Activated effector memory CD4-positive, alpha-beta T cell treated with Interleukin-2 at 50 U/mL for 16 hours (primary cell): Measurements from ENCODE around the gene ATRN.
"Not testable (repeated sequence)": the region's sequence is repeated elsewhere in the genome, so short reads cannot be mapped to it uniquely, and the experiment has no call there.

Experiments used
- DNase-seq: peaks from one replicate; pipeline ENCODE4 v3.0.0-alpha.2; 2020

Gene ATRN

GRCh38 chr20:3470627-3471396, at the start of gene ATRN:
TSS of gene ATRN (plus strand) at chr20:3471018. CDS start at chr20:3471108, 90 bp downstream.
- DNase-seq = peak; percentile 80

- no peak for DNase-seq
These were observed 48.8 kb upstream of the ATRN start for GRCh38 chr20:3421985-3422384.

GRCh38 chr20:3423126-3423525, 47.7 kb upstream of the ATRN start:
- DNase-seq = no peak

DNA sequence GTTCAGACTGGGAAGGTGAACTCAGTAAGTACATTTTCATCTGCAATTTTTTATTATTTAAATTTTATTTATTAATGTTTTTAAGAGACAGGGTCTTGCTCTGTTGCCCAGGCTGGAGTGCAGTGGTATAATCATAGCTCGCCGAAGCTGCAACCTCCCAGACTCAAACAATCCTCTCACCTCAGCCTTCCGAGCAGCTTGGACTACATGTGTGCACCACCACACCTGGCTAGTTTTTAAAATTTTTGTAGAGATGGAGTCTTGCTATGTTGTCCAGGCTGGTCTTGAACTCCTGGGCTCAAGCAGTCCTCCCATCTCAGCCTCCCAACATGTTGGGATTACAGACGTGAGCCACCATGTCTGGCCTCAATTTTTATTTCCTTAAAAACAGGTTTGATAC, 44.1 kb upstream of the ATRN start:
- DNase-seq = not testable (repeated sequence)

DNA sequence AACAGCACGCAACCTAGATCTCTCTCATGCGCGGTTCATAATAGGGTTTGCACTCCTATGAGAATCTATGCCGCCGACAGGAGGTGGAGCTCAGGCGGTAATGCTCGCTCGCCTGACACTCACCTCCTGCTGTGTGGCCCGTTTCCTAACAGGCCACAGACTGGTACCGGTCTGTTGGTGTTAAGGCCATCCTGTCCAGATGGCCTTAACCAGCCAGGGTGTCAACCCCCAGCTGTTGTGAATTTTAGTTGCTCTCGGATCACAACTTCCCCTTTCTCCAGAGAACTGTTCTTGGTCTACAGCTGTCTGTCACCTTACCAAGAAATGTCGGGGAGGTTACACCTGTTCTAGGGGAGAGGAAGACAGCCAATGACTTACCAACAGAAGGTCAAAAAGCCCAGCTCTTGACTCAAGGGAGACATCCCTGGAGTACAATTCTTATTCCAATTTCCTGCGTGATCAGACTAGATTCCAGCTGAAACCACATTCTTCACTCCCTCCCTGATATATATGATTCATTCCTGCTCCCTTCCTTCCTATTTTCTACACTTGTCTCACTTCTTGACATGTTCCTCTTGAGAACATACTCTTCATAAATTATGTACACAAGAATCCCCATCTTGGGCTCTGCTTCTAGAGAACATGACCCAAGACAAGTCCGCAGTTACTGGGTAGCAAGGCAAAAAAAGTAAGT, 40.3 kb upstream of the ATRN start:
- no peak for DNase-seq

GRCh38 chr20:3431109-3431508, 39.7 kb upstream of the ATRN start:
- DNase-seq = no peak

DNA sequence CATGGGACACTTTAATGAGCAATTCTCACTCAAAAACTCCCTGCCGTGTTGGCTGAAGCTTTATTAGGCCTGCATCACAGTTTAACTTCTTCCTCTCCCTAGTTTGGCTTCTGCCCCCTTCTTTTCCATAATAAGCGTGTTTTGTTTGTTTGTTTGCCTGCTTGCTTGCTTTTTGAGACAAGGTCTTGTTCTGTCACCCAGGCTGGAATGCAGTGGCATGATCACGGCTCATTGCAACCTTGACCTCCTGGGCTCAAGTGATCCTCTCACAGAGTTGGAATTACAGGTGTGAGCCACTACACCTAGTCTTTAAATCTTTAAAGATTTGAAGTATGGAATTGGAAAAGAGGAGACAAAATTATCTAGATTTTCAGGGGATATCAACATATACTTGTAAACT, 38.0 kb upstream of the ATRN start:
- DNase-seq = no peak

GRCh38 chr20:3433744-3434143, 37.1 kb upstream of the ATRN start:
- DNase-seq = no peak

DNA sequence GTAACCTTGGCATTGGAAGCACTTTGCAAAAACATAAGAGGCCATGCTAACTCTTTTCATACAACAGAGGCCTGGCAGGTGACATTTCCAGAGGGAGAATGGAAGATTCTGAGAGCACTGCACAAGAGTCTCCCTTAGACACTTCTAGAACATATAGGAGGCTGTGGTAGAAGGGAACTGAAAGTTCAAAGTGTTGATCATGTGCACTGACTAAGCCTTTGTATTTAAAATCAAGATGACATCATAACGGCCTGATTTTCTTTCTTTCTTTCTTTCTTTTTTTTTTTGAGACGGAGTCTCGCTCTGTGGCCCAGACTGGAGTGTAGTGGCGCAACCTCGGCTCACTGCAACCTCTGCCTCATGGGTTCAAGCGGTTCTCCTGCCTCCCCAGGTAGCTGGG, 36.6 kb upstream of the ATRN start:
- DNase-seq = no peak

DNA sequence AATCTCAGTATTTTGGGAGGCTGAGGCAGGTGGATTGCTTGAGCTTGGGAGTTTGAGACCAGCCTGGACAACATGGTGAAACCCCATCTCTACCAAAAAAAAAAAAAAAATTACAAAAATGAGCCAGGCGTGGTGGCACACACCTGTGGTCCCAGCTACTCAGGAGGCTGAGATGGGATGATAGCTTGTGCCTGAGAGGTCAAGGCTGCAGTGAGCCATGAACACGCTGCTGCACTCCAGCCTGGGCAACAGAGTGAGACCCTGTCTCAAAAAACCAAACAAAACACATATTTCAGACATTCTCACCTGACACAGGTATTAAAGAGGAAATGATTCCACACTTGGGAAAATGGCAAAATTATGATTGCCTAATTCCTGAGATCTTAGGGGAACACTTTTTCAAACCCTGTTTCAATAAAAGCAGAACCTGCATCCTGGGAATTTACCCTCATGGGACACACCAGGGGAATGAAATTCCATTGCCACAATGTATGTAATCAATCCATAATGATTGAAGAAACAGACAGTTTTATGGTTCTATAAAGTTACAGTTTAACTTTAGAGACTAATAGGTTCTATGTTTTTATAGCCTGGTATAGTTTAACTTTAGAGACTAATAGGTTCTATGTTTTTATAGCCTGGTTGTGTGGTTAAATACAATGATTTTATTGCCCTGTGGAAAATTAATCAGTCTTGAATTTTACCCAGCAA, 33.8 kb upstream of the ATRN start:
- no peak for DNase-seq

GRCh38 chr20:3446779-3447178, 24.0 kb upstream of the ATRN start:
- DNase-seq = no peak

DNA sequence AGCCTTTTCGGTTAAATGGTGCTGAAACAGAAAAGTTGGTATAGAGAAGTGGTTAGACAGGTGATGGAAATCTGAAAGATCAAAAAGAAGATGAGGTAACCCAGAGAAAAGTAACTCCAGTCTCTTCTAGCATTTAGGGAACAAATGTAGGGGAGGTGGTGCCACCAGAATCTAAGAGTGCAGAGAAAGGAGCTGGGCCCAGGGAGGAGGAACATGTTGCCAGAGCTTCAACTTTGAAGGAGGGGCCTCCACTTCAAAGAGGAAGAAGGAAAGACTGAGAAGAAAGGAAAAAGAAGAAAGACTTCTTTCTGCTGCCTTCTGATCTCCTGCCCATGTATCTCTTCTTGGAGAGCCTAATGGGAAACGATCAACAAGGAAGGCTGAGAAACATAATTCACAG, 23.5 kb upstream of the ATRN start:
- DNase-seq = no peak

- no peak for DNase-seq
These were observed 21.5 kb upstream of the ATRN start for GRCh38 chr20:3449319-3449718.

GRCh38 chr20:3452136-3452535, 18.7 kb upstream of the ATRN start:
- no peak for DNase-seq

DNA sequence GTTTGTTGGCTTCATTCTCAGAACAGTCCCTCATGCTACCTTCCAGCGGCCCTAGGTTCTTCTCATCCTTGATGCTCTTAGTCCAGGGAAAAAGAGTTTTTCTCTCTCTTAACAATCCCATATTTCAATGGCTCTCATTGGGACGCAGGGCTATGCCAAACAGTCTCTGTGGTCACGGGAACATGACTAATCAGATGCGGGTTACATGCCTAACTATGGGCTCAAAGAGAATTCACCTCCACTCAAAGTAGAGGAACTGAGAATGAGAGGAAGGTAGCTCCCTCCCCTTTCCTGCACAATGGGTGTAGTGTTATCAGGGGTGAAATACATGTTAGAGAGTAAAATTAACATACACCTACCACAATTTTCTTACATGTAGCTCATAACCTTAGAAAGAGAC, 18.1 kb upstream of the ATRN start:
- no peak for DNase-seq

GRCh38 chr20:3454831-3455230, 16.0 kb upstream of the ATRN start:
- DNase-seq = no peak

DNA sequence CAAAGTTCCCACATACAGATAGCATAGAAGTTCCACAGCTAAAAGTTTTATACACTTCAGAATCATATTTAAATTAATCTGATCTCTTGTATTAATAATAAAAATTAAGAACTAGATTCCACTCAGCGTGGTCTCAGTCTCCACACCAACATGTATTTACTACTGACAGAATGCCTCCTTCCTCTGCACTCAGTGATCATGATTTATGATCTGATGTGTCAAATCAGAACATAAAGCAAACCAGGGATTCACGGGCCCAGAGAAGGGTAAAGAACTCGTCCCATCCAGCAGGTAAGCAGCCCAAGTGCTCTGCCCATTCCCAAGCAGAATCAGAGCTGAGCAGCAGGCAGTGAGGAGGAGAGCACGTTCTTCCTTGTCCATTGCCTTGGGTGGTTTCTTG, 14.2 kb upstream of the ATRN start:
- no peak for DNase-seq

- DNase-seq = no peak
These were observed 10.9 kb upstream of the ATRN start for GRCh38 chr20:3459881-3460307.

DNA sequence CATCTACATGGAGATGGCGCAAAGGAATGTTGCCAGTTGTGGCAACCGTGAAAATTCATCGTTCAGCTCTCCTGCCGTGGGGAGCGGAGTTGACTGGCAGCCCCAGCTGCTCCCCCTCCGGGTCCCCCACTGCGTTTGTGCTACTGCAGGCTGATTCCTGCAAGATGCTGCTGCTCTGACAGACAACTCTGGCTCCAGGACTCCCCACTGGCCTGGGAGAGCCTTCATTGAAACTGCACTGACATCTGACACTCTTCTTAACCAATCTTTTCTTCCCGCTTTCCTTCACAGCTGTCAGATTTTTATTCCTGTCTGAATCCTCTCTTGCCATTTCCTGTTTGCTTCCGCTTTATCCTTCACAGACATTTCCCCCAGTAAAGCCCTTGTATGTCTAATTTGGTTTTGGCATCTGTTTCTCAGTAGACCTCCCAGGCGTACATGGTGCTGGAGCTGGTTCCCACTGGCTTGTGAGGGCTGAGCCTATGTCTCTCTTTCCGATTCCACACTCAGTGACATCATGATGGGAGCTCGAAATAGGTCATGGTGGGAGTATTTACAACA, 9.5 kb upstream of the ATRN start:
- DNase-seq = no peak

GRCh38 chr20:3461911-3462677, 8.7 kb upstream of the ATRN start:
- DNase-seq = no peak

DNA sequence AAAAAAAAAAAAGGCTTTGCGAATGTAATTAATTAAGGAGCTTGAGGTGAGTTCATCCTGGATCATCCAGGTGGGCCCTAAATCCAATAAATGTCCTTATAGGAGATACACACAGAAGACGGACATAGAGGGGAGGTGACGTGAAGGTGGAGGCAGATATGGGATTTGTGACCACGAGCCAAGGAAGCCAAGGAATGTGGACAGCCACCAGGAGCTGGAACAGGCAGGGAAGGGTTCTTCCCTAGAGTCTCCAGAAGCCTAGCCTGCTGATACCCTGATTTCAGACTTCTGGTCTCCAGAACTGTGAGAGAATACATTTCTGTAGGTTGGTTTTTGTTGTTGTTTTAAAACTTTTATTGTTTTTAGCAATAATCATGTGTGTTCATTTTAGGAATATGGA, 6.7 kb upstream of the ATRN start:
- no peak for DNase-seq

- no peak for DNase-seq
These were observed 5.5 kb upstream of the ATRN start for GRCh38 chr20:3465301-3465700.

GRCh38 chr20:3470208-3470626, 601 bp upstream of the ATRN start:
- no peak for DNase-seq
